B cell (primary cell): Measurements from ENCODE around the gene SGTA. TPM values are rescaled to one million over a fixed set of nuclear protein-coding genes. Genes with fewer than 3 reads are reported as not detected.

ENCODE experiments used
- ATAC-seq: fragments of 200-7000 bp; cut with Tn5 transposase; one replicate; pipeline ENCODE4 v1.10.0; 2021; ENCODE audit warnings: low read depth, mild to moderate bottlenecking, moderate number of reproducible peaks, moderate library complexity
- CTCF ChIA-PET: fragments of 350-600 bp; sonication (Branson Sonifier 250); formaldehyde crosslinking; loops from one replicate; lab custom pipeline; 2021; ENCODE audit warnings: antibody characterized with exemption, inconsistent platforms; lab: Charles Lee
- POLR2A ChIA-PET: fragments of 350-600 bp; sonication (Branson Sonifier 250); formaldehyde crosslinking; loops from one replicate; lab custom pipeline; 2021; ENCODE audit warnings: antibody characterized with exemption; lab: Charles Lee
- DNase-seq: peaks from one replicate; pipeline ENCODE4 v3.0.0; 2013
- H2AFZ ChIP-seq: 2 replicates; pipeline ENCODE4 v1.6.1; 2012; ENCODE audit warnings: mild to moderate bottlenecking, low read depth, low read length; ENCODE audit not compliant: insufficient read depth, poor library complexity, severe bottlenecking
- H3K27ac ChIP-seq, 2 donors: 1 replicate in 1 of 2; 2 replicates in 1 of 2; pipeline ENCODE4 v1.5.1; 2012 to 2013; ENCODE audit warnings: low read length in 2 of 2, mild to moderate bottlenecking in 2 of 2, moderate library complexity in 1 of 2
- H3K27me3 ChIP-seq, 4 experiments: fragments of 200-600 bp in 1 of 4; sonication (generic) in 1 of 4; replicated peaks in 1 of 4; 1 replicate in 2 of 4; 2 replicates in 2 of 4; pipeline versions ENCODE4 v1.6.1 to v1.7.0; 2013 to 2016; ENCODE audit warnings: low read length in 3 of 4, mild to moderate bottlenecking in 2 of 4, mixed read lengths in 1 of 4, moderate library complexity in 1 of 4; ENCODE audit not compliant: insufficient read depth in 4 of 4, control insufficient read depth in 3 of 4; ENCODE audit errors: control extremely low read depth in 1 of 4
- H3K36me3 ChIP-seq, 2 experiments: replicated peaks in 1 of 2; 1 replicate in 1 of 2; 2 replicates in 1 of 2; pipeline versions ENCODE4 v1.6.1 to v1.7.1; 2013; ENCODE audit warnings: low read length in 1 of 2; ENCODE audit not compliant: insufficient read depth in 2 of 2, control insufficient read depth in 1 of 2; ENCODE audit errors: control extremely low read depth in 1 of 2, extremely low read depth in 1 of 2
- H3K4me1 ChIP-seq, 2 donors: fragments of 200-600 bp in 1 of 2; sonication (generic) in 1 of 2; 1 replicate in 1 of 2; 2 replicates in 1 of 2; pipeline versions ENCODE4 v1.5.1 to v1.6.1; 2013 to 2017; ENCODE audit warnings: low read length in 2 of 2; ENCODE audit not compliant: control insufficient read depth in 2 of 2, insufficient read depth in 2 of 2
- H3K4me2 ChIP-seq: replicated peaks from 2 replicates; pipeline ENCODE3; 2012; ENCODE audit warnings: mild to moderate bottlenecking, low read depth, low read length; ENCODE audit not compliant: poor library complexity, severe bottlenecking
- H3K4me3 ChIP-seq, 5 experiments: fragments of 200-600 bp in 1 of 5; sonication (generic) in 1 of 5; 1 replicate in 3 of 5; 2 replicates in 2 of 5; pipeline versions ENCODE4 v1.5.1 to v1.7.0; 2011 to 2016; ENCODE audit warnings: low read length in 4 of 5, mild to moderate bottlenecking in 4 of 5, low read depth in 2 of 5, control low read depth in 1 of 5, moderate library complexity in 1 of 5; ENCODE audit not compliant: insufficient read depth in 1 of 5; ENCODE audit errors: control extremely low read depth in 1 of 5, extremely low read depth in 1 of 5
- H3K79me2 ChIP-seq: fragments of 200-600 bp; sonication (generic); one replicate; pipeline ENCODE4 v1.6.0; 2016; ENCODE audit warnings: low read length; ENCODE audit not compliant: control insufficient read depth, insufficient read depth
- H3K9ac ChIP-seq: fragments of 200-600 bp; sonication (generic); 2 replicates; pipeline ENCODE4 v1.6.1; 2017; ENCODE audit warnings: mild to moderate bottlenecking, low read length, moderate library complexity
- H3K9me3 ChIP-seq, 3 donors: one replicate each; pipeline versions ENCODE4 v1.6.1 to v1.7.1; 2013; ENCODE audit warnings: low read length in 2 of 3; ENCODE audit not compliant: control insufficient read depth in 2 of 3, insufficient read depth in 1 of 3; ENCODE audit errors: control extremely low read depth in 1 of 3
- H4K20me1 ChIP-seq: 2 replicates; pipeline ENCODE4 v1.6.0; 2012; ENCODE audit warnings: mild to moderate bottlenecking, low read length; ENCODE audit not compliant: insufficient read depth, control insufficient read depth, poor library complexity, severe bottlenecking
- H3K27ac Mint-ChIP-seq: one replicate; pipeline ENCODE4 v1.8.0; 2021; ENCODE audit warnings: mixed read lengths
- H3K27me3 Mint-ChIP-seq: one replicate; pipeline ENCODE4 v1.8.0; 2021; ENCODE audit warnings: mixed read lengths
- H3K4me1 Mint-ChIP-seq: one replicate; pipeline ENCODE4 v1.8.0; 2021; ENCODE audit warnings: mixed read lengths
- H3K4me3 Mint-ChIP-seq: one replicate; pipeline ENCODE4 v1.8.0; 2021; ENCODE audit warnings: mixed read lengths
- H3K9me3 Mint-ChIP-seq: one replicate; pipeline ENCODE4 v1.8.0; 2022; ENCODE audit warnings: mixed read lengths; ENCODE audit not compliant: insufficient read depth
- EZH2 ChIP-seq: IDR thresholded peaks from 2 replicates; pipeline ENCODE4 v1.6.1; 2012; ENCODE audit warnings: borderline replicate concordance, low read depth, mild to moderate bottlenecking, moderate library complexity, low read length; ENCODE audit not compliant: insufficient read depth, poor library complexity, severe bottlenecking
- WGBS: methylation state at CpG from one replicate; pipeline ENCODE4 v1.1.5; 2013; ENCODE audit warnings: missing lambda C conversion rate; ENCODE audit not compliant: insufficient coverage; 5-methylcytosine and 5-hydroxymethylcytosine counted together
- intact Hi-C: fragments of 100-400 bp; cut with micrococcal nuclease; formaldehyde crosslinking; loops from one replicate; pipeline ENCODE4 v1.10.0; 2022
- polyA plus RNA-seq: library from polyadenylated mRNA; depleted of rRNA; stranded (reverse); fragments of >200 nt; gene quantifications from 2 replicates; pipeline ENCODE4 v1.2.3, GENCODE V29; 2012
- total RNA-seq, 2 donors: library from RNA; stranded (reverse); fragments of 120-200 nt in 1 of 2; gene quantifications; 1 replicate in 1 of 2; 2 replicates in 1 of 2; pipeline versions ENCODE4 v1.2.3 to v1.2.4, GENCODE V29; 2013 to 2022
- TF ChIP-seq, protein P1 (sequence below): fragments of 200-600 bp; IDR thresholded peaks from one replicate; pipeline ENCODE4 v1.8.0; 2022; ENCODE audit warnings: antibody characterized with exemption, mild to moderate bottlenecking

The SGTA gene
- total and polyA plus RNA-seq, 2 donors (not counting 1 experiment from before 2014, with no cell fraction given) = 36.6 to 42.0 TPM

DNA sequence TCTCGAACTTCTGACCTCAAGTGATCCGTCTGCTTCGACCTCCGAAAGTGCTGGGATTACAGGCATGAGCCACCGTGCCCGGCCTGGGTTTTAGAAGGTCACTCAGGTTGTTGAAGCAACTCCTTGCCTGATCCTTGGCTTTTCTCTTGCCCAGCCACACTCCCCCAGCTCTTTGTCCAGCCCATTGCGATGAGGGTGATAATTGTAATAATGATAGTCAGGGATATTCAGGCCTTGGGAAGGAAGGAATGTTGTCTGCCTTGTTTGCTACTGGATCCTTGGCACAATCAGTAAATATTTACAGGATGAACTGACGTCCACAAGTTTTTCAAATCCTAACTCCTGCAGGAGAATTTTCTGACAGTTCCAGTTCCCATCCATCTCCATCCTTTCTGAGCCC is 4.0 kb upstream of the SGTA start:
- intact Hi-C loops = no loop called here
- no peaks in the 10 kb centered on the region for H3K27me3 ChIP-seq
- no peak overlapping the region for H3K27ac ChIP-seq
- no peaks in the 10 kb centered on the region for H3K27me3 Mint-ChIP-seq
- TF ChIP-seq, protein P1, sequence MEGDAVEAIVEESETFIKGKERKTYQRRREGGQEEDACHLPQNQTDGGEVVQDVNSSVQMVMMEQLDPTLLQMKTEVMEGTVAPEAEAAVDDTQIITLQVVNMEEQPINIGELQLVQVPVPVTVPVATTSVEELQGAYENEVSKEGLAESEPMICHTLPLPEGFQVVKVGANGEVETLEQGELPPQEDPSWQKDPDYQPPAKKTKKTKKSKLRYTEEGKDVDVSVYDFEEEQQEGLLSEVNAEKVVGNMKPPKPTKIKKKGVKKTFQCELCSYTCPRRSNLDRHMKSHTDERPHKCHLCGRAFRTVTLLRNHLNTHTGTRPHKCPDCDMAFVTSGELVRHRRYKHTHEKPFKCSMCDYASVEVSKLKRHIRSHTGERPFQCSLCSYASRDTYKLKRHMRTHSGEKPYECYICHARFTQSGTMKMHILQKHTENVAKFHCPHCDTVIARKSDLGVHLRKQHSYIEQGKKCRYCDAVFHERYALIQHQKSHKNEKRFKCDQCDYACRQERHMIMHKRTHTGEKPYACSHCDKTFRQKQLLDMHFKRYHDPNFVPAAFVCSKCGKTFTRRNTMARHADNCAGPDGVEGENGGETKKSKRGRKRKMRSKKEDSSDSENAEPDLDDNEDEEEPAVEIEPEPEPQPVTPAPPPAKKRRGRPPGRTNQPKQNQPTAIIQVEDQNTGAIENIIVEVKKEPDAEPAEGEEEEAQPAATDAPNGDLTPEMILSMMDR = no peak
- no peak for TF ChIP-seq EZH2
- POLR2A ChIA-PET = no interaction called here
- H3K4me1 Mint-ChIP-seq = peaks cover 56% of the 10 kb centered on the region
- no peak overlapping the region for H2AFZ ChIP-seq
- peaks cover 0 to 15% of the 10 kb centered on the region in 2 experiments for H3K36me3 ChIP-seq
- no peak for DNase-seq
- H3K27ac Mint-ChIP-seq = peak overlapping the region; percentile 56
- no peaks in the 10 kb centered on the region for H3K9me3 ChIP-seq
- no peaks in the 10 kb centered on the region for H3K9me3 Mint-ChIP-seq
- no peak overlapping the region for H3K9ac ChIP-seq
- peaks cover 57% of the 10 kb centered on the region for H3K79me2 ChIP-seq
- peaks cover 4% of the 10 kb centered on the region for H4K20me1 ChIP-seq
- H3K4me3 Mint-ChIP-seq = peak overlapping the region; percentile 61
- no peak for ATAC-seq
- H3K4me3 ChIP-seq = no peak overlapping the region
- 82% methylated on average over 7 of the region's 8 CpGs for WGBS
- H3K4me2 ChIP-seq = no peak overlapping the region
- H3K4me1 ChIP-seq = peaks cover 21 to 47% of the 10 kb centered on the region in 2 donors
- CTCF ChIA-PET = no interaction called here

DNA sequence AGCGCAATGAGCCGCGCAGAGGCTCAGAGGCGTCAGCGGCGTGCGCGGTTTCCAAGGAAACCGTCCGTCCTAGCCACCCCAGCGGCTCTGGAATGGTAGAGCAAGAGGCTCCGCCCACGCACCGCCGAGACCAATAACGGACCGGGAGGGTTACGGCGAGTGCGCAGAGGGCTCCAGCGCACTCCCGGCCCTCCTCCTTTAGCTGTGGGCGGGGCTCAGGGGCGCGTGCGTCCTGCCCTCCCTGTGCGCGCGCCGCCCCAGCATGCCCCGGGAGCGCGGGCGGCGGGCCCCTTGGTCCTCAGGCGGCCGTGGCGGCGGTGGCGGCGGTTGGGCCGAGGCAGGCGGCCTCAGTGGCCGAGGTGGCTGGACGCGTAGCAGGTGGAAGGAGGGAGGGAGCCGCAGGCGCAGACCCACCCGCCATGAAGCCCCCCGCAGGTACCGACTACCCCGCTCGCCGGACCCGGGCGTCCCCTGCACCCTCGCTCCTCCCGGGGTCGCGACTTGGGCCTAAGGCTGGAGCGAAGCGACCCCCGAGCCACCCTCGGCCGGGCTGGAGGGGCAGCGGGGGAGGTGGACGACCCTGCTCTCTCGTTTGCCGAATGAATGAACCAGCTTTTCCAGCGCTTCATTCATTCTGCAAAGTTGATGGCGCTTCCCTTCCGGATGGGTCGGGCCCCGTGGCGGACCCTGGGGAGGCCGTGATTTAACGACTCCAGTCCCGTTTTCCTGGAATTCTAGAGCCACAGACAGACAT is 2.3 kb upstream of the SGTA start, which contains the start of gene THOP1:
Gene THOP1 (plus strand): TSS at position 260 of the 754 bp plus-strand sequence. CDS start 160 bp downstream, at position 420.
- under 1% methylated on average over 78 of the region's 78 CpGs for WGBS
- DNase-seq (peak; percentile 99), ATAC-seq (peak; percentile 89)
- Histone ChIP-seq H3K27me3 (no peaks in the 10 kb centered on the region), H3K4me1 (peaks cover 23 to 54% of the 10 kb centered on the region in 2 donors), H3K9ac (peak within 1 kb of the TSS; percentile 92), H4K20me1 (peaks cover 8% of the 10 kb centered on the region), H3K9me3 (no peaks in the 10 kb centered on the region), H3K4me2 (peak within 1 kb of the TSS; percentile 99), H3K4me3 (peak within 1 kb of the TSS; percentile 28 to 87 (median 72)), H3K27ac (peak within 1 kb of the TSS; percentile 62 to 72), H3K79me2 (peaks cover 57% of the 10 kb centered on the region), H3K36me3 (peaks cover 0 to 5% of the 10 kb centered on the region in 2 experiments), H2AFZ (peak within 1 kb of the TSS; percentile 88)
- intact Hi-C loops = loop anchor here (1.0 kb wide), 3 partner anchors 34 to 115 kb away; partner anchors contain the start of genes ZNF554 and ZNF57
- H3K27ac Mint-ChIP-seq = peak within 1 kb of the TSS; percentile 88
- CTCF ChIA-PET = interaction anchor here (0.5 to 1.2 kb wide), 4 partner anchors 36 to 151 kb away, joined by 3 to 6 read pairs (median 3); no protein-coding TSS in a partner anchor
- H3K4me1 Mint-ChIP-seq = peaks cover 70% of the 10 kb centered on the region
- no peaks in the 10 kb centered on the region for H3K9me3 Mint-ChIP-seq
- POLR2A ChIA-PET = interaction anchor here (0.5 to 0.8 kb wide), 6 partner anchors 38 to 698 kb away, joined by 3 to 5 read pairs (median 3); no protein-coding TSS in a partner anchor
- TF ChIP-seq, protein P1 = no peak
- TF ChIP-seq EZH2 = no peak
- H3K27me3 Mint-ChIP-seq = no peaks in the 10 kb centered on the region
- peak within 1 kb of the TSS; percentile 86 for H3K4me3 Mint-ChIP-seq
